Aorta (tissue), 5 donors: Measurements from ENCODE around the gene MATN3. TPM values are rescaled to one million over a fixed set of nuclear protein-coding genes. Genes with fewer than 3 reads are reported as not detected.

ENCODE experiments used
- ATAC-seq: fragments of 200-7000 bp; cut with Tn5 transposase; one replicate; pipeline ENCODE4 v1.9.1; 2022; ENCODE audit warnings: moderate library complexity; ENCODE audit not compliant: low FRiP score
- DNase-seq, 2 donors: peaks; one replicate each; pipeline ENCODE4 v3.0.0-alpha.2; 2020
- H3K27ac ChIP-seq, 2 donors: one replicate each; pipeline ENCODE4 v1.5.1; 2013; ENCODE audit warnings: low read length in 2 of 2, mild to moderate bottlenecking in 2 of 2, moderate library complexity in 2 of 2, control low read depth in 1 of 2, inconsistent platforms in 1 of 2, low read depth in 1 of 2
- H3K27me3 ChIP-seq, 2 donors: one replicate each; pipeline ENCODE4 v1.6.1; 2013; ENCODE audit warnings: control low read depth in 1 of 2, low read length in 1 of 2, mild to moderate bottlenecking in 1 of 2, moderate library complexity in 1 of 2; ENCODE audit not compliant: insufficient read depth in 2 of 2, control insufficient read depth in 1 of 2
- H3K36me3 ChIP-seq, 2 donors: one replicate each; pipeline ENCODE4 v1.6.1; 2013; ENCODE audit warnings: control low read depth in 1 of 2, low read length in 1 of 2, mild to moderate bottlenecking in 1 of 2; ENCODE audit not compliant: insufficient read depth in 2 of 2, control insufficient read depth in 1 of 2
- H3K4me1 ChIP-seq, 2 donors: one replicate each; pipeline ENCODE4 v1.6.1; 2013; ENCODE audit warnings: low read length in 2 of 2, control low read depth in 1 of 2, mild to moderate bottlenecking in 1 of 2, moderate library complexity in 1 of 2; ENCODE audit not compliant: insufficient read depth in 2 of 2, control insufficient read depth in 1 of 2
- H3K4me3 ChIP-seq, 2 donors: one replicate each; pipeline ENCODE4 v1.5.1; 2013; ENCODE audit warnings: low read length in 2 of 2, control low read depth in 1 of 2, mild to moderate bottlenecking in 1 of 2
- H3K9me3 ChIP-seq: one replicate; pipeline ENCODE4 v1.6.1; 2013; ENCODE audit warnings: mild to moderate bottlenecking, low read length; ENCODE audit not compliant: control insufficient read depth
- intact Hi-C, 2 donors: fragments of 100-400 bp; cut with DNase I; formaldehyde crosslinking; loops; one replicate each; pipeline versions ENCODE4 v1.14.2 to v1.15.0; 2022
- polyA plus RNA-seq, 2 donors: library from polyadenylated mRNA; stranded (reverse); fragments of 200-250 nt; gene quantifications; one replicate each; pipeline ENCODE4 v1.2.3, GENCODE V29; 2013
- total RNA-seq, 2 donors: library from RNA; stranded (reverse); fragmentation: NEBNext Ultra II Directional; extraction: Animal tissue kit (Norgen Biotek cat#: 25700); gene quantifications; one replicate each; pipeline ENCODE4 v1.2.1, GENCODE V29; 2021
- donor health status: healthy with polysubstance abuse.
- donor health status: Bipolar disorder and iron deficiency.
- donor health status: DM: no; HTN: no; CAD: no.
- donor health status: DM: no; HTN: no; CAD: no.
- donor health status: DM: yes; HTN: yes; CAD: no.

Gene MATN3
- total and polyA plus RNA-seq, 4 donors: 0.13 to 1.9 (median 1.7) TPM

- Histone ChIP-seq H3K9me3 (no peaks in the 10 kb centered on the region), H3K27me3 (no peaks in the 10 kb centered on the region), H3K4me1 (no peaks in the 10 kb centered on the region), H3K27ac (no peak overlapping the region), H3K4me3 (no peak overlapping the region), H3K36me3 (no peaks in the 10 kb centered on the region)
- DNase-seq (no peak), ATAC-seq (no peak)
- intact Hi-C loops: no loop called here
Measured at GRCh38 chr2:19942199-19942598, 70.3 kb downstream of the MATN3 start.

Other genes with a start within 250 kb of the MATN3 start
- 10 to 100 TPM; 11.4 to 17.9 TPM for gene TTC32, start 110.7 kb downstream of the MATN3 start, total RNA-seq
- gene TTC32, start 110.7 kb downstream of the MATN3 start, polyA plus RNA-seq: 10 to 100 TPM in 1 of 2 donors, 1 to 10 TPM in 1; 2.8 to 33.9 TPM
- 1 to 10 TPM; 7.5 to 9.8 TPM for gene WDR35, start 22.6 kb downstream of the MATN3 start, total RNA-seq
- 1 to 10 TPM; 1.9 to 5.9 TPM for gene WDR35, start 22.6 kb downstream of the MATN3 start, polyA plus RNA-seq
- gene LAPTM4A, start 39.0 kb upstream of the MATN3 start, total RNA-seq: 100 to 1,000 TPM; 211 to 241 TPM
- 100 to 1,000 TPM; 252 to 327 TPM for gene LAPTM4A, start 39.0 kb upstream of the MATN3 start, polyA plus RNA-seq
- 1 to 10 TPM in 1 of 2 donors, under 1 TPM in 1; 0.66 to 1.4 TPM for gene SDC1, start 212.5 kb upstream of the MATN3 start, total RNA-seq
- 1 to 10 TPM; 1.5 to 5.4 TPM for gene SDC1, start 212.5 kb upstream of the MATN3 start, polyA plus RNA-seq